SK-N-SH treated with all-trans-retinoic acid at 6 μM for 48 hours (cell line): Measurements from ENCODE around the gene SMAD4.
A peak's percentile ranks its signal among the peaks of the same experiment; 100 is the strongest.

Source experiments
- ATAC-seq: fragments of 200-7000 bp; cut with Tn5 transposase; 3 replicates; pipeline ENCODE4 v1.9.1; 2020; ENCODE audit warnings: mild to moderate bottlenecking, moderate library complexity
- ARNTL ChIP-seq: fragments of 450-650 bp; formaldehyde crosslinking; IDR thresholded peaks from 2 replicates; pipeline ENCODE4 v1.5.0; 2020; ENCODE audit warnings: low read depth, mild to moderate bottlenecking, moderate library complexity, borderline replicate concordance
- BACH2 ChIP-seq: fragments of 250-450 bp; sonication (Bioruptor Pico); IDR thresholded peaks from 2 replicates; pipeline ENCODE4 v1.9.0; 2021; ENCODE audit warnings: mild to moderate bottlenecking, borderline replicate concordance
- CSDC2 ChIP-seq: fragments of 250-450 bp; sonication (Bioruptor Pico); IDR thresholded peaks from 2 replicates; pipeline ENCODE4 v1.5.0; 2020; ENCODE audit warnings: mild to moderate bottlenecking, moderate library complexity
- CSRNP3 ChIP-seq: fragments of 250-450 bp; sonication (Bioruptor Pico); IDR thresholded peaks from 2 replicates; pipeline ENCODE4 v1.5.1; 2021; ENCODE audit warnings: mild to moderate bottlenecking, moderate library complexity
- ESRRG ChIP-seq: fragments of 250-450 bp; sonication (Bioruptor Pico); IDR thresholded peaks from 2 replicates; pipeline ENCODE4 v1.6.1; 2021; ENCODE audit warnings: mild to moderate bottlenecking
- GLIS3 ChIP-seq: fragments of 250-450 bp; sonication (Bioruptor Pico); IDR thresholded peaks from 2 replicates; pipeline ENCODE4 v1.5.0; 2020; ENCODE audit warnings: mild to moderate bottlenecking, moderate library complexity
- ISL1 ChIP-seq: fragments of 250-450 bp; sonication (Bioruptor Pico); IDR thresholded peaks from 2 replicates; pipeline ENCODE4 v2.1.2; 2022; ENCODE audit warnings: mild to moderate bottlenecking, moderate library complexity
- PPARA ChIP-seq: fragments of 250-450 bp; sonication (Bioruptor Pico); IDR thresholded peaks from 2 replicates; pipeline ENCODE4 v1.5.0; 2020; ENCODE audit warnings: mild to moderate bottlenecking, borderline replicate concordance
- RARB ChIP-seq: fragments of 250-450 bp; sonication (Bioruptor Pico); IDR thresholded peaks from 2 replicates; pipeline ENCODE4 v1.8.0; 2021; ENCODE audit warnings: mild to moderate bottlenecking, moderate library complexity
- SNAI2 ChIP-seq: fragments of 250-450 bp; sonication (Bioruptor Pico); IDR thresholded peaks from 2 replicates; pipeline ENCODE4 v1.5.0; 2020; ENCODE audit warnings: mild to moderate bottlenecking, moderate library complexity
- TCF4 ChIP-seq: fragments of 250-450 bp; sonication (Bioruptor Pico); IDR thresholded peaks from 2 replicates; pipeline ENCODE4 v1.8.0; 2021; ENCODE audit warnings: mild to moderate bottlenecking, moderate library complexity, borderline replicate concordance
- TOX ChIP-seq: fragments of 250-450 bp; sonication (Bioruptor Pico); IDR thresholded peaks from 2 replicates; pipeline ENCODE4 v1.8.0; 2021; ENCODE audit warnings: mild to moderate bottlenecking, moderate library complexity, borderline replicate concordance
- ZC3H10 ChIP-seq: fragments of 250-450 bp; sonication (Bioruptor Pico); IDR thresholded peaks from 2 replicates; pipeline ENCODE4 v1.5.1; 2021; ENCODE audit warnings: mild to moderate bottlenecking, moderate library complexity
- ZFP3 ChIP-seq: fragments of 250-450 bp; sonication (Bioruptor Pico); IDR thresholded peaks from 2 replicates; pipeline ENCODE4 v1.5.0; 2020; ENCODE audit warnings: mild to moderate bottlenecking, moderate library complexity
- ZNF565 ChIP-seq: fragments of 450-650 bp; formaldehyde crosslinking; conservative IDR thresholded peaks from 2 replicates; pipeline ENCODE4 v1.5.0; 2020; ENCODE audit warnings: low read depth, mild to moderate bottlenecking, moderate library complexity
- ZNF70 ChIP-seq: fragments of 450-650 bp; formaldehyde crosslinking; IDR thresholded peaks from 2 replicates; pipeline ENCODE4 v1.5.0; 2020; ENCODE audit warnings: mild to moderate bottlenecking, moderate library complexity
- ZNF8 ChIP-seq: fragments of 450-650 bp; formaldehyde crosslinking; IDR thresholded peaks from 2 replicates; pipeline ENCODE4 v1.5.0; 2020; ENCODE audit warnings: mild to moderate bottlenecking, moderate library complexity
- TF ChIP-seq, protein P1 (sequence below): fragments of 250-450 bp; sonication (Bioruptor Pico); IDR thresholded peaks from 2 replicates; pipeline ENCODE4 v1.5.1; 2020; ENCODE audit warnings: low read depth, mild to moderate bottlenecking, moderate library complexity
- TF ChIP-seq, protein P2 (sequence below): fragments of 250-450 bp; sonication (Bioruptor Pico); IDR thresholded peaks from 2 replicates; pipeline ENCODE4 v1.5.0; 2020; ENCODE audit warnings: mild to moderate bottlenecking, moderate library complexity
- TF ChIP-seq, protein P3 (sequence below): fragments of 250-450 bp; sonication (Bioruptor Pico); IDR thresholded peaks from 2 replicates; pipeline ENCODE4 v1.8.0; 2020; ENCODE audit warnings: mild to moderate bottlenecking, moderate library complexity, borderline replicate concordance
- TF ChIP-seq, protein P4 (sequence below): fragments of 250-450 bp; sonication (Bioruptor Pico); IDR thresholded peaks from 2 replicates; pipeline ENCODE4 v1.8.0; 2021; ENCODE audit warnings: low read depth, mild to moderate bottlenecking, moderate library complexity, borderline replicate concordance

The SMAD4 gene

DNA sequence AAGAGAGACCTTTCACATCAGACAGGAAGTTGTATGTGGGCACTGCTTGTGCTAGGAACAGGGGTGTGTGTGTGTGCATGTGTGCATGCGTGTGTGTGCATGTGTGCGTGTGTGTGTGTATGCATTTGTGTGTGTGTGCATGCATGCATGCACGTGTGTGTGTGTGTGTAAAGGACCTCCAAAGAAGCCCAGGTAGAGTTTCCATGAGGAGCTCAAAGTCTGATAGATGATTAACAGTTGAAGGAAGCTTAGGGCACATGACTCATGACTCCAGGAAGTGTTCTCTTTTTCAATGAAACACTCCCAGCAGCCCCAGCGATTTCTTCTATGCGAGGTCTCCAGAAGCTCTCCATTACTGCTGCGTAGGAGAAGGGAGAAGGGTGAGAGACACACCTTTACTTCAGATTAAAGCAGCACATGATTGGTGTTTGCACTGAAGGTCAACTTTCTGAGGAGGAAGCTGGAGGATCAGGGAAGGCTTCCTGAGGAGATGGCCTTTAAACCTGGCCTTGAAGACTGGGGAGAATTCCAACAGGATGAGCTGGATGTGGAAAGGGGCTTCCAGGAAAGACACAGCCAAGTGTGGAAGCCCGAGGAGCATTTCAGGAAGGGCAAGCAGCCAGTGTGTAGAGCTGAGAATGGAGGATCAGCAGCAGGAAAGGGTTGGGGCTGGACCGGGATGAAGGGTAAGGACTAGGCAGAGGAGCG lies 77.7 kb downstream of the SMAD4 start:
- TF ChIP-seq ZNF8 (no peak), PPARA (CRISPR knock-in tag) (no peak), CSDC2 (no peak), BACH2 (no peak), RARB (CRISPR knock-in tag) (no peak), SNAI2 (no peak), TOX (CRISPR knock-in tag) (no peak), ARNTL (CRISPR knock-in tag) (no peak), GLIS3 (CRISPR knock-in tag) (no peak), ZNF70 (CRISPR knock-in tag) (no peak), ZC3H10 (no peak)
- TF ChIP-seq, protein P1, sequence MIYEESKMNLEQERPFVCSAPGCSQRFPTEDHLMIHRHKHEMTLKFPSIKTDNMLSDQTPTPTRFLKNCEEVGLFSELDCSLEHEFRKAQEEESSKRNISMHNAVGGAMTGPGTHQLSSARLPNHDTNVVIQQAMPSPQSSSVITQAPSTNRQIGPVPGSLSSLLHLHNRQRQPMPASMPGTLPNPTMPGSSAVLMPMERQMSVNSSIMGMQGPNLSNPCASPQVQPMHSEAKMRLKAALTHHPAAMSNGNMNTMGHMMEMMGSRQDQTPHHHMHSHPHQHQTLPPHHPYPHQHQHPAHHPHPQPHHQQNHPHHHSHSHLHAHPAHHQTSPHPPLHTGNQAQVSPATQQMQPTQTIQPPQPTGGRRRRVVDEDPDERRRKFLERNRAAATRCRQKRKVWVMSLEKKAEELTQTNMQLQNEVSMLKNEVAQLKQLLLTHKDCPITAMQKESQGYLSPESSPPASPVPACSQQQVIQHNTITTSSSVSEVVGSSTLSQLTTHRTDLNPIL, result no peak
- TF ChIP-seq, protein P2, sequence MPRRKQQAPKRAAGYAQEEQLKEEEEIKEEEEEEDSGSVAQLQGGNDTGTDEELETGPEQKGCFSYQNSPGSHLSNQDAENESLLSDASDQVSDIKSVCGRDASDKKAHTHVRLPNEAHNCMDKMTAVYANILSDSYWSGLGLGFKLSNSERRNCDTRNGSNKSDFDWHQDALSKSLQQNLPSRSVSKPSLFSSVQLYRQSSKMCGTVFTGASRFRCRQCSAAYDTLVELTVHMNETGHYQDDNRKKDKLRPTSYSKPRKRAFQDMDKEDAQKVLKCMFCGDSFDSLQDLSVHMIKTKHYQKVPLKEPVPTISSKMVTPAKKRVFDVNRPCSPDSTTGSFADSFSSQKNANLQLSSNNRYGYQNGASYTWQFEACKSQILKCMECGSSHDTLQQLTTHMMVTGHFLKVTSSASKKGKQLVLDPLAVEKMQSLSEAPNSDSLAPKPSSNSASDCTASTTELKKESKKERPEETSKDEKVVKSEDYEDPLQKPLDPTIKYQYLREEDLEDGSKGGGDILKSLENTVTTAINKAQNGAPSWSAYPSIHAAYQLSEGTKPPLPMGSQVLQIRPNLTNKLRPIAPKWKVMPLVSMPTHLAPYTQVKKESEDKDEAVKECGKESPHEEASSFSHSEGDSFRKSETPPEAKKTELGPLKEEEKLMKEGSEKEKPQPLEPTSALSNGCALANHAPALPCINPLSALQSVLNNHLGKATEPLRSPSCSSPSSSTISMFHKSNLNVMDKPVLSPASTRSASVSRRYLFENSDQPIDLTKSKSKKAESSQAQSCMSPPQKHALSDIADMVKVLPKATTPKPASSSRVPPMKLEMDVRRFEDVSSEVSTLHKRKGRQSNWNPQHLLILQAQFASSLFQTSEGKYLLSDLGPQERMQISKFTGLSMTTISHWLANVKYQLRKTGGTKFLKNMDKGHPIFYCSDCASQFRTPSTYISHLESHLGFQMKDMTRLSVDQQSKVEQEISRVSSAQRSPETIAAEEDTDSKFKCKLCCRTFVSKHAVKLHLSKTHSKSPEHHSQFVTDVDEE, result no peak
- no peak for ATAC-seq

- TF ChIP-seq ZC3H10 (no peak), TCF4 (no peak), ESRRG (no peak), CSRNP3 (CRISPR knock-in tag) (no peak), BACH2 (no peak), ZNF565 (CRISPR knock-in tag) (no peak), SNAI2 (no peak), CSDC2 (no peak), RARB (CRISPR knock-in tag) (no peak), TOX (CRISPR knock-in tag) (no peak)
- TF ChIP-seq, protein P2, result no peak
- TF ChIP-seq, protein P3, sequence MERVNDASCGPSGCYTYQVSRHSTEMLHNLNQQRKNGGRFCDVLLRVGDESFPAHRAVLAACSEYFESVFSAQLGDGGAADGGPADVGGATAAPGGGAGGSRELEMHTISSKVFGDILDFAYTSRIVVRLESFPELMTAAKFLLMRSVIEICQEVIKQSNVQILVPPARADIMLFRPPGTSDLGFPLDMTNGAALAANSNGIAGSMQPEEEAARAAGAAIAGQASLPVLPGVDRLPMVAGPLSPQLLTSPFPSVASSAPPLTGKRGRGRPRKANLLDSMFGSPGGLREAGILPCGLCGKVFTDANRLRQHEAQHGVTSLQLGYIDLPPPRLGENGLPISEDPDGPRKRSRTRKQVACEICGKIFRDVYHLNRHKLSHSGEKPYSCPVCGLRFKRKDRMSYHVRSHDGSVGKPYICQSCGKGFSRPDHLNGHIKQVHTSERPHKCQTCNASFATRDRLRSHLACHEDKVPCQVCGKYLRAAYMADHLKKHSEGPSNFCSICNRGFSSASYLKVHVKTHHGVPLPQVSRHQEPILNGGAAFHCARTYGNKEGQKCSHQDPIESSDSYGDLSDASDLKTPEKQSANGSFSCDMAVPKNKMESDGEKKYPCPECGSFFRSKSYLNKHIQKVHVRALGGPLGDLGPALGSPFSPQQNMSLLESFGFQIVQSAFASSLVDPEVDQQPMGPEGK (CRISPR knock-in tag), result no peak
- no peak for ATAC-seq
Observed at GRCh38 chr18:51108330-51108729, 78.3 kb downstream of the SMAD4 start.

DNA sequence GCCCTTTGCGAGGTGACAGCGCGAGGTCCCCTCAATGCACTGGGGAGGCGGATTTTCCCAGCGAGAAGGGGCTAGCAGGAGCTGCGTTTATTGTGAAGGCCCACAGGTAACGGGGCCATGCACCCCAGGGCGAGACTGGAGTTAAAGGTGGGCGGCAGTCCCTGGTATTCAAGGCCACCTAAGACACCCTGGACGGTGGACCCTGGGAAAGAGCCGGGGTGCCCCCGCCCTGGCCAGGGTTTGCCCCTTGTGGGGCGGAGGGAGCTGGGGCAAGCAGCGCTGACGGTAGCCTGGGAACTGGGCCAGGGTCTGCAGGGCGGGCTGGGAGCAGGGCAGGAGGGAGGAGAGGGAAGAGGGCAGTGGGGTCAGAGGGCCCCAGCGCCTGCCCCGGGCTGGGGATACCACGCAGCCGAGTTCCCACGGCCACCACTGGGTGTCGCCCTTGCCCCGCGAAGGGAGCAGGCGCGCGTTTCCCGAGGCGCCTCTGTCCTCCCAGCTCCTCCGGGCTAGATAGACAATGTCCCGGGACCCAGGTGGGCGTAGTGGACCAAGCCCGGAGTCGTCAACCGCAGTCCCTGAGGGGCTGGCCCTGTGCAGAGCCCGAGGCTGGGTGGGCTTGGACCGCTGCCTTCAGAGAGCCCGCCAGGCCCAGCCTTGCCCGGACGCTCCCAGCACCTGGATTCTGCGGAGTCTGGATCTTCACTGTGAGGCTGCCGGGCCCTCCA lies 80.2 kb downstream of the SMAD4 start:
- peak; percentile 99 for ATAC-seq
- TF ChIP-seq RARB (CRISPR knock-in tag) (no peak), SNAI2 (no peak), ZFP3 (CRISPR knock-in tag) (no peak), ISL1 (no peak), ZC3H10 (no peak), ZNF565 (CRISPR knock-in tag) (no peak), CSDC2 (no peak), ARNTL (CRISPR knock-in tag) (no peak)
- TF ChIP-seq, protein P3 (CRISPR knock-in tag), result no peak
- TF ChIP-seq, protein P4, sequence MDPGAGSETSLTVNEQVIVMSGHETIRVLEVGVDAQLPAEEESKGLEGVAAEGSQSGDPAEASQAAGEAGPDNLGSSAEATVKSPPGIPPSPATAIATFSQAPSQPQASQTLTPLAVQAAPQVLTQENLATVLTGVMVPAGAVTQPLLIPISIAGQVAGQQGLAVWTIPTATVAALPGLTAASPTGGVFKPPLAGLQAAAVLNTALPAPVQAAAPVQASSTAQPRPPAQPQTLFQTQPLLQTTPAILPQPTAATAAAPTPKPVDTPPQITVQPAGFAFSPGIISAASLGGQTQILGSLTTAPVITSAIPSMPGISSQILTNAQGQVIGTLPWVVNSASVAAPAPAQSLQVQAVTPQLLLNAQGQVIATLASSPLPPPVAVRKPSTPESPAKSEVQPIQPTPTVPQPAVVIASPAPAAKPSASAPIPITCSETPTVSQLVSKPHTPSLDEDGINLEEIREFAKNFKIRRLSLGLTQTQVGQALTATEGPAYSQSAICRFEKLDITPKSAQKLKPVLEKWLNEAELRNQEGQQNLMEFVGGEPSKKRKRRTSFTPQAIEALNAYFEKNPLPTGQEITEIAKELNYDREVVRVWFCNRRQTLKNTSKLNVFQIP (CRISPR knock-in tag), result no peak
- TF ChIP-seq, protein P1, result no peak
